NCI-H748 treated with DMSO at 0.1 percent for 48 hours (cell line): ENCODE results near the gene NEURL4.
A peak's percentile ranks its signal among the peaks of the same experiment; 100 is the strongest.

Source experiments
- DNase-seq: peaks from one replicate; lab custom pipeline; 2025; lab: John Stamatoyannopoulos, UW

NEURL4 gene

GRCh38 chr17:7304179-7304578, 25.0 kb downstream of the NEURL4 start:
- no peak for DNase-seq

DNA sequence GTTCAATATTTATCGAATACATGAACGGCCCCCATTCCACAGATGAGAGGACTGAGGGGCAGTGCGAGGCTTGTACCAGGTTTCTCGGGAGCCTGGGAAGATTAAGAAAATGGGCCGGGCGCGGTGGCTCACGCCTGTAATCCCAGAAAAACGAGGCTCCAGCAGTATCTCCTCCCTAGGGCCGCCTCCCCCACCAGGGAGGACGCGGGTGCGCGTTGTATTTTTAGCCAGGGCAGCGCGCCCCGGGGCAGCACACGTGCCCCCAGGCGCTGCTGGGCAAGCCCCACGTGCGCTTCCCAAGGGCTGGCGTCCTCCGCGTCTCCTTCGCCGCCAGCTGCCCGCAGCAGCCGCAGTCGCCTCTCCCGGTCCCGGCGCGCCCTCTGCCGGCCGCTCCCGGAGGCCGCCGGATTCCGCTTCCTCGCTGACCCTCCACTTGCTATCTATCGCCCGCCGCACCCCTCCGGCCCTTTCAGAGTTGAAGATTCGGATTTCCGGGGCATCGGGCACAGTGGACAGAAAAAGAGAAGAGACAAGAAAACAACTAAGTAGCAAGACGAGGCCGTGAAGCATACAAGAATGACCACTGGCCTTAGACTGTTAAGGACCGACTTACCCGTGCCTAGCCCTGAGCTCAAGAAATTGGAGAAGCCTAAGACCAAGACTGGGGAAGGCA, 32.8 kb downstream of the NEURL4 start:
- peak; percentile 83 for DNase-seq

GRCh38 chr17:7295230-7296180, 33.6 kb downstream of the NEURL4 start:
- no peak for DNase-seq

- peak; percentile 95 for DNase-seq
Observed at GRCh38 chr17:7294614-7295153, 34.5 kb downstream of the NEURL4 start, which contains the start of gene YBX2. Gene YBX2, minus strand, starts transcription at chr17:7294639. Its CDS starts 139 bp downstream, at chr17:7294500.

GRCh38 chr17:7293816-7294613, 35.1 kb downstream of the NEURL4 start:
- peak; percentile 63 for DNase-seq

DNA sequence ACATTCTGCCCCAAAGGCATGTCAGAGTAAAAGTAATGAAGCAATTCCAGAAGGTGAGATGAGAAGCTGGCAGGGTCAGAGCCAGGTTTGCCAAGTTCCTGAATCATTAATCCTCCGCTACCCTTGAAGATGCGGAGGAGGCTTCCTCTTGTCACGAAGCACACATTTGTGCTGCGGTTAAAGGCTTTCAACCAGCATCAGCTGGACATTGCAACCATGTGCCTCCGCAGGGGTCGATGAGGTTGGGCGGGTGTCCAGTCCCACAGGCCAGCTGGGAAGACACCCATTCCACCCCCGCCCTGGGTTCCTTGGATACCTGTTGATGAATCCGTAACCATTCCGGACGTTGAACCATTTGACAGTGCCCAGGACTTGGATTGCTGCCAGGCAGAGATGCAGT, 36.0 kb downstream of the NEURL4 start:
- DNase-seq = no peak

DNA sequence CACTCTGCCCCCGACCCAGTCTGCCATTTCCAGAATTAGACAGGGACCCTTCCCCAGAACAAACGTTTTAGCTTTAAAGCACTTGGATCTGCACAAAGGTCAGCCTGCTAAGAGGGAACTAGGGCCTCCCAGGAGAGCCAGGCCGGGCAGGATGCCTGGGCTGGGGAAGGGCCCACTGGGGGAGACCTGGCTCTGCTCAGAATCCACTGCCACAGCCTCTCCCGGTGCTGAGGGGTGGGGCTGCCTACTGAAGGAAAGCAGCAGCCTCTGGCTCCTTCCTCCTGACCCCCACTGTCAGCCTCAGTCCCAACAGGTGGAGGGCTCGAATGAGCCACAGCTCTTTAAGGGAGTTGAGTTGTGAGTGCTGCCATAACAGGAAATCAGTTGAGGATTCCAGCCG, 36.4 kb downstream of the NEURL4 start:
- no peak for DNase-seq

GRCh38 chr17:7292194-7292593, 36.9 kb downstream of the NEURL4 start:
- DNase-seq = no peak

DNA sequence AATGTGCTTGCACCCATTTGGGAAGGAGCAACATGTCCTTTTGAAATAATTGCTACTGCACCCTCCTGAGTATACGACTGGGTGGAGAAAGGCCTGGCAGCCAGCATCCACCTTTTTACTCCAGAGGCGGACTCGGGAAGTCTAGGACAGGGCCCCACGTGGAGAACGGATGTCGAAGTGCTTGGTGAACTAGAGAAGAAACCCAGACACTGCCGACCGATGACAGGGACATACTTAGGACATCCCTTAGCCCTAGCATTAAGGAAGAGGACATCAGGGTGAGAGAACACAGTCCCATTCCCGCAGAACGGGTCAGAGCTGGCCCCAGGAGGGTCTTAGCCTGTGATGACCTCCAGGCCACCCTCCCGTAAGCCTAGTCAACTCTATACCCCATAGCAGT, 38.5 kb downstream of the NEURL4 start:
- DNase-seq = no peak

DNA sequence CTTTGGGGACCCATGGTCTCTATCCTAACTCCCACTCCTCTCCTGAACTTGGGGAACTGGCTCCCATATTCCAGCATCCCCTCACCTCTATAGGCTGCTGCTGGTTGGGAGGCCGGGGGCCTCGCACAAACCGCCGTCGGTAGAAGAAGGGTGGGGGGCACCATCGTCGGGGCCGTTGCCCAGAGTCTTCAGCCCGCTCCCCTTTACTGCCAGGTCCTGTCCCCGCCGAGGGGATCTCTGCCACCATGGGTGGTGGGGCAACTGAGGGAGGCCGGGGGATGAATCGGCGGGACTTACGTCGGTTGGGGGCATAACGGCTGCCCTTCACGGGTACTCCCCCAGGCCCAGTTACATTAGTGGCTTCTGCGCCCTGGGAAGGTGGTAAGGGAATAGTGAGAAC, 39.0 kb downstream of the NEURL4 start:
- DNase-seq = no peak

DNA sequence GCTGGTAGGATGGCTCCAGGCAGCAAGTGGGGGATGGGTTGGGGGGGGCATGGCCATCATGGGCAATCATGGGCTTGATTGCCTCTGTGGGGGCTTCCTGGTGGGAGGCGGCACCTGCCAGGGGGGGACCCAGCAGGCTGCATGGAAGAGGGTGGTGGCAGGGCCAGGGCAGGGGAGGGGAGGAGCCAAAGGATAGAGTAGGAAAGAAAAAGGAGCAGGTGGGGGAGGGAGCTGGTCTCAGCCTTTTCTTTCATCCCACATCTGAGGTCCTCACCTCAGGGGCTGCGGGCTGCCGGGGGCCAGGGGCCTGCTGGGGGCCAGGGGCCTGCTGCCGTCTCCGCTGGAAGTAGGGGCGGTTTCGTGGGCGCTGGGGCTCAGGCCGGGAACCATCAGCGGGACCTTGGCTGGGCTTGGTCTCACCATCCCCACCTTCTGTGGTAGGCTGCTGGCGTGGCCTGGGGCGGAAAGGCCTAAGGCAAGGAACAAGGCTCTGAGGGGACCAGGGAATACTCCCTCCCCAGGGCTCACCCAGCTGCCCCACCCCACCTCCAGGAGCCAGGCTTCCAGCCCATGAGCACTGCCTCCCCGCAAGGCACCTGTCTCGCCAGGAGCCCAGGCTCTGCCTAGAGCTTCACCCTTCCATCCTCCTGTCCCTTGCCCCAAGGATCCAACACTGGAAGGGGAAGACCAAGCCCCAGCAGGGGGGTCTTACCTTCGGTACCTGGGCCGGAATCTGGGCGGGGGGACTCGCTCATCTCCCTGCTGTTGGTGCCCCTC, 39.7 kb downstream of the NEURL4 start:
- no peak for DNase-seq

DNA sequence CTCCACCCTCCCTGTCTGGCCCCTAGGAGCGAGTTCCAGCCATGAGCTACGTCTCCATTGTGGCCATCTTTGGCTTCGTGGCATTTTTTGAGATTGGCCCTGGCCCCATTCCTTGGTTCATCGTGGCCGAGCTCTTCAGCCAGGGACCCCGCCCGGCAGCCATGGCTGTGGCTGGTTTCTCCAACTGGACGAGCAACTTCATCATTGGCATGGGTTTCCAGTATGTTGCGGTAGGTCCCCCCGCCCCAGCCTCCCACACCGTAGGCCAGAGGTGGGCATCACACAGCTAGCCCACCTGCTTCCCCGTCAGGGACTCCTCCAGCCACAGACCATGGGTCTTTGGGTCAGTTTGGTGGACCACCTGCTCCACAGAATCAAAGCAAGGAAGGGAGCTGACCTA, 43.5 kb downstream of the NEURL4 start:
- DNase-seq = no peak

DNA sequence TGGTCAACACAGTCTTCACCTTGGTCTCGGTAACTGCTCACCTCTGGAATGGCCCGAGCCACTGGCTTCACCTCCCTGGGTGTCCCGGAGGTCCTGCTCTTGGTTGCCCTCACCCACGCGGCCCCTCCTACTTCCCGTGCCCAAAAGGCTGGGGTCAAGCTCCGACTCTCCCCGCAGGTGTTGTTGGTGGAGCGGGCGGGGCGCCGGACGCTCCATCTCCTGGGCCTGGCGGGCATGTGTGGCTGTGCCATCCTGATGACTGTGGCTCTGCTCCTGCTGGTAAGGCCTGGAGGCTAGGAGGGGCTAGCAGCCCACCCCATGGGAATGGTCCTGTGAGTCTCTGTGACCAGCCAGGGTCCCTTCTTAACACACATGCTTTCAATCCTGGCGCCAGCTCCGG, 44.2 kb downstream of the NEURL4 start:
- no peak for DNase-seq

- no peak for DNase-seq
Observed at GRCh38 chr17:7283471-7284216, 45.5 kb downstream of the NEURL4 start.

DNA sequence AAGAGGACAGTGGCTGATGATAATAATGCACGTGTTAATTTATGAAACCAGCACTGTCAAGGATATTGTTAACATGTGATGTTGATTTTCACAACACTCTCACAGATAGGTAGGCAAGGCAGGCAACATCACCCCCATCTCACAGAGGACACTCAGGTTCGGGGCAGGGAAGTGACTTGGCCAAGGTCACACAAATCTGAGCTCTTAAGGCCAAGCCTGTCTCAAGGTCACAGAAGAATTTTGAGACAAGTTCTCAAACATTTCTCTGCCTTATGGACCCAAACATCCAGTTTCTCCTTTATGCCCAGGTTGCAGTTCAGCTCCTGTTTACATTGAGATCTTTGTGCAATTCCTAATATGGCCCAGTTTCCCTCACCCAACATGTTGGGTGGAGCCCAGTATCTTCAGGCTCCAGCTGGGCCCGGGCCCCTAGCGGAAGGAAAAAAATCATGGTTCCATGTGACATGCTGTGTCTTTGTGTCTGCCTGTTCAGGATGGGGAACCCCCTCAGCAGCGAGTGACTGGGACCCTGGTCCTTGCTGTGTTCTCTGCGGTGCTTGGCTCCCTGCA, 46.3 kb downstream of the NEURL4 start:
- DNase-seq = no peak

GRCh38 chr17:7281953-7282751, 47.0 kb downstream of the NEURL4 start:
- no peak for DNase-seq

DNA sequence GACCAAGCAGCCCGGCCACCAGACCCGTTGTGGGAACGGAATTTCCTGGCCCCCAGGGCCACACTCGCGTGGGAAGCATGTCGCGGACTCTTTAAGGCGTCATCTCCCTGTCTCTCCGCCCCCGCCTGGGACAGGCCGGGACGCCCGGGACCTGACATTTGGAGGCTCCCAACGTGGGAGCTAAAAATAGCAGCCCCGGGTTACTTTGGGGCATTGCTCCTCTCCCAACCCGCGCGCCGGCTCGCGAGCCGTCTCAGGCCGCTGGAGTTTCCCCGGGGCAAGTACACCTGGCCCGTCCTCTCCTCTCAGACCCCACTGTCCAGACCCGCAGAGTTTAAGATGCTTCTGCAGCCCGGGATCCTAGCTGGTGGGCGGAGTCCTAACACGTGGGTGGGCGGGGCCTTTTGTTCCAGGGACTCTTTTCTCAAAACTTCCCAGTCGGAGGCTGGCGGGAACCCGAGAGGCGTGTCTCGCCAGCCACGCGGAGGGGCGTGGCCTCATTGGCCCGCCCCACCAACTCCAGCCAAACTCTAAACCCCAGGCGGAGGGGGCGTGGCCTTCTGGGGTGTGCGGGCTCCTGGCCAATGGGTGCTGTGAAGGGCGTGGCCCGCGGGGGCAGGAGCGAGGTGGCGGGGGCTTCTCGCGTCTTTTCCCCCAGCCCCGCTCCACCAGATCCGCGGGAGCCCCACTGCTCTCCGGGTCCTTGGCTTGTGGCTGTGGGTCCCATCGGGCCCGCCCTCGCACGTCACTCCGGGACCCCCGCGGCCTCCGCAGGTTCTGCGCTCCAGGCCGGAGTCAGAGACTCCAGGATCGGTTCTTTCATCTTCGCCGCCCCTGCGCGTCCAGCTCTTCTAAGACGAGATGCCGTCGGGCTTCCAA, 47.8 kb downstream of the NEURL4 start, which contains the start of gene SLC2A4:
Gene SLC2A4, plus strand, starts transcription at position 645 of the 879 bp plus-strand sequence. Its CDS starts 217 bp downstream, at position 862.
- DNase-seq = peak; percentile 94

DNA sequence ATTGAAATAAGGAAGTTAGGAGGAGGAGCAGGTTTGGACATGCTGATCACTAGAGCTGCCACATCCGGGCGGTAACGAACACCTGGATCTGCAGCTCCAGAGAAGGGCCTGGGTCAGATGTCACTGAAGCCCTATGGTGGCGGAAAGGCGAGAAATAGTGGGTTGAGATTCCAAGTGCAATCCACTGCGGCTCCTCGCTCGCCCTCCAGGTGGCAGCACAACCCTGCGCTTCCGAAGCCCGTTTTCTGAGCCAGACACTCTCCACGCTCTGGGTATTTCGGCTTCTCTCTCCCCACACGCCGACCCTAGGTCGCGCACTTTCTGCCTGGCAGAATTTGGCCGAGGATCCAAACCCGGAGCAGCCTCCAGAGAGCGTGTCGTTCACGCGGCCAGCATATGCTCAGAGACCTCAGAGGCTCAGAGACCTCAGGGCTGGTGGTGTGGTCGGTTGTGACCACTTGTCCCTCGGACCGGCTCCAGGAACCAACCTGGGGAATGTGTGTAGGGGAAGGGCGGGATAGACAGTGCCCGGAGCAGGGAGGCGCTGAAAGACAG, 48.5 kb downstream of the NEURL4 start:
- peak; percentile 92 for DNase-seq
